SK-N-SH (cell line): ENCODE data around the gene ZNF548. TPM values are rescaled to one million over a fixed set of nuclear protein-coding genes. Genes with fewer than 3 reads are reported as not detected.
A peak's percentile ranks its signal among the peaks of the same experiment; 100 is the strongest.

Source experiments
- CTCF ChIA-PET: fragments of 300-600, 350-600 bp; formaldehyde crosslinking; extraction: SDS; loops from one replicate; lab custom pipeline; 2021; lab: Yijun Ruan, JAX
- POLR2A ChIA-PET: fragments of 350-600 bp; sonication (Branson Sonifier 250); formaldehyde crosslinking; extraction: SDS; loops from one replicate; lab custom pipeline; 2020; ENCODE audit warnings: antibody characterized with exemption, inconsistent platforms; lab: Yijun Ruan, JAX
- DNase-seq: peaks from one replicate; pipeline ENCODE4 v3.0.0; 2012
- H2AFZ ChIP-seq: fragments of 200-600 bp; sonication (generic); 2 replicates; pipeline ENCODE4 v1.8.1; 2016; ENCODE audit warnings: antibody characterized with exemption, mild to moderate bottlenecking, low read depth
- H3F3A ChIP-seq: fragments of 200-600 bp; sonication (generic); replicated peaks from 2 replicates; pipeline ENCODE3; 2016; ENCODE audit warnings: antibody characterized with exemption, mild to moderate bottlenecking; ENCODE audit not compliant: insufficient read depth
- H3K27ac ChIP-seq, 2 experiments: fragments of 200-500 bp in 1 of 2; fragments of 200-600 bp in 1 of 2; sonication (Bioruptor generic) in 1 of 2; sonication (generic), shearing (Covaris generic) in 1 of 2; 2 replicates each; pipeline versions ENCODE4 v1.5.1 to v1.6.1; 2014 to 2016; ENCODE audit warnings: low read depth in 2 of 2, inconsistent platforms in 1 of 2, low read length in 1 of 2, mild to moderate bottlenecking in 1 of 2, mixed read lengths in 1 of 2
- H3K27me3 ChIP-seq: fragments of 200-600 bp; sonication (generic), shearing (Covaris generic); 2 replicates; pipeline ENCODE4 v1.6.1; 2016; ENCODE audit warnings: mixed run types; ENCODE audit not compliant: insufficient read depth
- H3K36me3 ChIP-seq, 2 experiments: fragments of 200-500 bp in 1 of 2; fragments of 200-600 bp in 1 of 2; sonication (Bioruptor generic) in 1 of 2; sonication (generic) in 1 of 2; replicated peaks in 1 of 2; 2 replicates each; pipeline versions ENCODE3 to v1.5.1; 2014 to 2016; ENCODE audit warnings: low read length in 1 of 2, mild to moderate bottlenecking in 1 of 2; ENCODE audit not compliant: insufficient read depth in 2 of 2, control insufficient read depth in 1 of 2
- H3K4me1 ChIP-seq, 2 experiments: fragments of 200-500 bp in 1 of 2; fragments of 200-600 bp in 1 of 2; sonication (Bioruptor generic) in 1 of 2; sonication (generic), shearing (Covaris generic) in 1 of 2; 2 replicates each; pipeline versions ENCODE4 v1.5.1 to v1.6.1; 2014 to 2016; ENCODE audit warnings: low read depth in 1 of 2, low read length in 1 of 2, mixed run types in 1 of 2; ENCODE audit not compliant: insufficient read depth in 2 of 2, control insufficient read depth in 1 of 2
- H3K4me2 ChIP-seq: fragments of 200-600 bp; sonication (generic), shearing (Covaris generic); 2 replicates; pipeline ENCODE4 v1.6.1; 2017; ENCODE audit warnings: mixed run types
- H3K4me3 ChIP-seq, 2 experiments: fragments of 200-500 bp in 1 of 2; fragments of 200-600 bp in 1 of 2; sonication (Bioruptor generic) in 1 of 2; sonication (generic), shearing (Covaris generic) in 1 of 2; 2 replicates each; pipeline versions ENCODE4 v1.5.1 to v1.8.1; 2014 to 2016; ENCODE audit warnings: low read depth in 2 of 2, inconsistent platforms in 1 of 2, low read length in 1 of 2, mild to moderate bottlenecking in 1 of 2, mixed read lengths in 1 of 2, moderate library complexity in 1 of 2
- H3K79me2 ChIP-seq: fragments of 200-600 bp; sonication (generic); 2 replicates; pipeline ENCODE4 v1.8.1; 2017; ENCODE audit warnings: mild to moderate bottlenecking; ENCODE audit not compliant: insufficient read depth
- H3K9ac ChIP-seq: fragments of 200-600 bp; sonication (generic); 2 replicates; pipeline ENCODE4 v1.6.1; 2017; ENCODE audit warnings: mixed run types
- H3K9me2 ChIP-seq: fragments of 200-600 bp; sonication (generic); 2 replicates; pipeline ENCODE4 v1.6.1; 2017; ENCODE audit warnings: mixed run types
- H3K9me3 ChIP-seq: fragments of 200-600 bp; sonication (generic); 2 replicates; pipeline ENCODE4 v1.6.1; 2017; ENCODE audit warnings: mixed run types, mild to moderate bottlenecking, moderate library complexity
- H4K20me1 ChIP-seq: fragments of 200-600 bp; sonication (generic); 2 replicates; pipeline ENCODE4 v1.6.1; 2017; ENCODE audit warnings: mild to moderate bottlenecking, mixed run types; ENCODE audit not compliant: insufficient read depth
- CTCF ChIP-seq: fragments of 200-600 bp; sonication (generic); IDR thresholded peaks from 2 replicates; pipeline ENCODE4 v1.6.1; 2017; ENCODE audit warnings: antibody characterized with exemption, mild to moderate bottlenecking, moderate library complexity
- ELF1 ChIP-seq: IDR thresholded peaks from 2 replicates; pipeline ENCODE4 v1.4.0; 2012
- FOSL2 ChIP-seq: IDR thresholded peaks from 2 replicates; pipeline ENCODE4 v1.4.0; 2012; ENCODE audit warnings: low read depth, mild to moderate bottlenecking, moderate library complexity, borderline replicate concordance
- GABPA ChIP-seq: IDR thresholded peaks from 2 replicates; pipeline ENCODE4 v1.4.0; 2012; ENCODE audit warnings: low read depth, mild to moderate bottlenecking
- MAX ChIP-seq: IDR thresholded peaks from 2 replicates; pipeline ENCODE4 v1.4.0; 2012; ENCODE audit warnings: low read depth
- MXI1 ChIP-seq: IDR thresholded peaks from 2 replicates; pipeline ENCODE4 v1.6.1; 2012; ENCODE audit warnings: mild to moderate bottlenecking, low read depth, low read length, improper control_type of control experiment
- NFIC ChIP-seq: IDR thresholded peaks from 2 replicates; pipeline ENCODE4 v1.4.0; 2012; ENCODE audit warnings: borderline replicate concordance
- PBX3 ChIP-seq: IDR thresholded peaks from 2 replicates; pipeline ENCODE4; 2012
- RFX5 ChIP-seq: IDR thresholded peaks from 2 replicates; pipeline ENCODE4 v1.6.1; 2012; ENCODE audit warnings: mild to moderate bottlenecking, improper control_type of control experiment, low read length
- SIN3A ChIP-seq: IDR thresholded peaks from 2 replicates; pipeline ENCODE4 v1.6.1; 2012; ENCODE audit warnings: low read depth, mild to moderate bottlenecking, low read length, moderate library complexity, borderline replicate concordance
- SMC3 ChIP-seq: IDR thresholded peaks from 2 replicates; pipeline ENCODE4 v1.6.1; 2012; ENCODE audit warnings: low read depth, low read length, improper control_type of control experiment
- TAF1 ChIP-seq: IDR thresholded peaks from 2 replicates; pipeline ENCODE4 v1.6.1; 2012; ENCODE audit warnings: low read depth, mild to moderate bottlenecking, low read length, moderate library complexity, borderline replicate concordance
- TCF12 ChIP-seq: IDR thresholded peaks from 2 replicates; pipeline ENCODE4 v1.4.0; 2012
- TEAD4 ChIP-seq: IDR thresholded peaks from 2 replicates; pipeline ENCODE4 v1.4.0; 2012; ENCODE audit warnings: mild to moderate bottlenecking, borderline replicate concordance; ENCODE audit not compliant: insufficient read depth
- USF2 ChIP-seq: fragments of 150-350 bp; IDR thresholded peaks from 2 replicates; pipeline ENCODE4 v1.6.1; 2017; ENCODE audit warnings: antibody characterized with exemption, low read length, low read depth, borderline replicate concordance
- YY1 ChIP-seq: IDR thresholded peaks from 2 replicates; pipeline ENCODE4 v1.4.0; 2012; ENCODE audit warnings: low read depth, mild to moderate bottlenecking
- ZBTB33 ChIP-seq: IDR thresholded peaks from 2 replicates; pipeline ENCODE4 v1.4.0; 2012; ENCODE audit warnings: low read depth, borderline replicate concordance
- WGBS: methylation state at CpG from one replicate; pipeline ENCODE4 v1.1.6; 2017; ENCODE audit warnings: low lambda C conversion rate; 5-methylcytosine and 5-hydroxymethylcytosine counted together
- polyA plus RNA-seq, 3 experiments: library from polyadenylated mRNA; depleted of rRNA; stranded (reverse); fragments of >200 nt; gene quantifications; 2 replicates each; pipeline ENCODE4 v1.2.3, GENCODE V29; 2012

ZNF548 gene
- polyA plus RNA-seq, 1 of the 3 experiments (the other 2 are of a cell fraction): 6.8 TPM

GRCh38 chr19:57434386-57435061, 44.9 kb downstream of the ZNF548 start:
- Histone ChIP-seq H3F3A (no peaks in the 10 kb centered on the region), H3K9ac (peak overlapping the region; percentile 52; the same call in 1 of the 2 replicates), H3K4me1 (peaks cover 7 to 8% of the 10 kb centered on the region in 2 experiments; a peak in 3 of 4 replicates), H3K9me2 (no peaks in the 10 kb centered on the region), H3K36me3 (peaks cover 0 to 6% of the 10 kb centered on the region in 2 experiments), H3K4me3 (peak overlapping the region; percentile 77 to 93), H2AFZ (peak overlapping the region; percentile 90), H3K9me3 (no peaks in the 10 kb centered on the region), H3K27me3 (no peaks in the 10 kb centered on the region), H3K79me2 (peaks cover 43% of the 10 kb centered on the region)
- WGBS: 42% methylated on average over 15 of the region's 15 CpGs
- DNase-seq: no peak
- POLR2A ChIA-PET: interaction anchor here (0.6 to 1.1 kb wide), 4 partner anchors 8 to 490 kb away, joined by 3 to 4 read pairs (median 4); partner anchors contain the start of genes TRAPPC2B, ZNF304 and ZNF547
- no peak for TF ChIP-seq USF2
- no peak for TF ChIP-seq NFIC
- 0 out of 2 replicates have a peak, but pooled peaks have one; percentile 6 for TF ChIP-seq RFX5
- TF ChIP-seq CTCF: no peak
- TF ChIP-seq, all 33 proteins: peak for 1
- CTCF ChIA-PET: interaction anchor here (1.4 to 1.6 kb wide), 2 partner anchors 27 to 28 kb away, joined by 3 to 4 read pairs; no protein-coding TSS in a partner anchor
- peak overlapping the region; percentile 78 for H3K4me2 ChIP-seq
- no peaks in the 10 kb centered on the region for H4K20me1 ChIP-seq
- H3K27ac ChIP-seq: peak overlapping the region; percentile 21 to 81; a peak in 3 of 4 replicates

- H3K27me3 ChIP-seq: no peaks in the 10 kb centered on the region
- peaks cover 0 to 6% of the 10 kb centered on the region in 2 experiments for H3K36me3 ChIP-seq
- WGBS: under 1% methylated on average over 51 of the region's 61 CpGs
- H3K4me2 ChIP-seq: peak within 1 kb of the TSS; percentile 98
- no peaks in the 10 kb centered on the region for H3K9me2 ChIP-seq
- H3K9ac ChIP-seq: peak within 1 kb of the TSS; percentile 83
- H4K20me1 ChIP-seq: no peaks in the 10 kb centered on the region
- H3F3A ChIP-seq: no peaks in the 10 kb centered on the region
- ChIA-PET CTCF (interaction anchor here (0.5 to 1.6 kb wide), 4 partner anchors 28 to 879 kb away, joined by 3 to 4 read pairs (median 3); no protein-coding TSS in a partner anchor), POLR2A (interaction anchor here (0.6 to 1.1 kb wide), 4 partner anchors 9 to 490 kb away, joined by 3 to 4 read pairs (median 4); partner anchors contain the start of genes TRAPPC2B, ZNF304 and ZNF547)
- peak; percentile 94 for DNase-seq
- H3K4me3 ChIP-seq: peak within 1 kb of the TSS; percentile 77 to 93
- peak within 1 kb of the TSS; percentile 53 to 81 for H3K27ac ChIP-seq
- H3K79me2 ChIP-seq: peaks cover 51% of the 10 kb centered on the region
- no peaks in the 10 kb centered on the region for H3K9me3 ChIP-seq
- peak within 1 kb of the TSS; percentile 90 for H2AFZ ChIP-seq
- H3K4me1 ChIP-seq: peaks cover 7 to 8% of the 10 kb centered on the region in 2 experiments; a peak in 3 of 4 replicates
- no peak for TF ChIP-seq NFIC
- TF ChIP-seq MXI1: peak; percentile 95
- peak; percentile 56; the same call in 1 of the 2 replicates for TF ChIP-seq TAF1
- TF ChIP-seq SIN3A: 0 out of 2 replicates have a peak, but pooled peaks have one; percentile 40
- 0 out of 2 replicates have a peak, but pooled peaks have one; percentile 9 for TF ChIP-seq RFX5
- TF ChIP-seq ELF1: peak; percentile 54
- TF ChIP-seq GABPA: peak; percentile 80
- TF ChIP-seq FOSL2: no peak
- TF ChIP-seq PBX3: peak; percentile 78
- TF ChIP-seq MAX: peak; percentile 68; the same call in 1 of the 2 replicates
- peak; percentile 71; the same call in 1 of the 2 replicates for TF ChIP-seq YY1
- TF ChIP-seq TCF12: 0 out of 2 replicates have a peak, but pooled peaks have one; percentile 3
- TF ChIP-seq SMC3: no peak
- TF ChIP-seq ZBTB33: no peak
- TF ChIP-seq TEAD4: no peak
Measured at GRCh38 chr19:57435062-57435978, 45.7 kb downstream of the ZNF548 start, which contains the start of gene ZNF749. ZNF749 (plus strand) TSS chr19:57435325; CDS start chr19:57435579, 254 bp downstream.
